DMS 273 (cell line): ENCODE measurements around the gene ETS2.
A peak's percentile ranks its signal among the peaks of the same experiment; 100 is the strongest.

Experiments used
- DNase-seq: peaks from one replicate; lab custom pipeline; 2025; ENCODE audit not compliant: unreplicated experiment; lab: John Stamatoyannopoulos, UW

Gene ETS2

DNA sequence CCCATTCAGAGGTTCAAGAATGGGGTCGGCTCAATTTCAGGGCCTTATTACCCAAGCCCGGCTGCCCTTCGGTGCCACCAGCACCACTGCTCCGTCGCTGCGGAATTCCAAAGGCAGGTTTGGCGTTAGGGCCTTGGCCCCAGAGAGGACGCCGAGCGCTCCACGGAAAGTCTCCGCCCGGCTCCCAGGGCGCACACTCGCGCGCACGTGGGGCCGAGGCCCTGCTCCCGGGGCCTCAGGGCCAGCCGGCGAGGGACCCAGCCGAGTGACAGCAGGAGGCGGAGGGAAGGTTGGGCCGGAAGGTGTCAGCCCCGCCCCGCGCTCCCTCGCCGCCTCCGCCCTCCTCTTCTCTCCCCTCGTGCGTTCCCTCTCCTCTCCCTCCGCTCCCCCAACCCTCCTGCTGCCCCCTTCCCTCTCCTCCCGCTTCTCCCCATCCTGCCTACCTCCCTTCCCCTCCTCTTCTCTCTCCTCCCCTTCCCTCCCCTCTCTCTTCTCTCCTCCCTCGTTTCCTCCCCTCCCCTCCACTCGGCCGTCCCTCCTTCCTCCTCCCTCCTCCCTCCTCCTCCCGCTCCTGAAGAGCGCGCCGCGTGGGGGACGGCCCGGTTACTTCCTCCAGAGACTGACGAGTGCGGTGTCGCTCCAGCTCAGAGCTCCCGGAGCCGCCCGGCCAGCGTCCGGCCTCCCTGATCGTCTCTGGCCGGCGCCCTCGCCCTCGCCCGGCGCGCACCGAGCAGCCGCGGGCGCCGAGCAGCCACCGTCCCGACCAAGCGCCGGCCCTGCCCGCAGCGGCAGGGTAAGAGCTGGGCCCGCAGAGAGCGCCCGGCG, at the start of gene ETS2:
Gene ETS2 (plus strand): TSS at position 602 of the 825 bp plus-strand sequence. CDS start 4,106 bp downstream, outside the sequence.
- peak; percentile 98 for DNase-seq

DNA sequence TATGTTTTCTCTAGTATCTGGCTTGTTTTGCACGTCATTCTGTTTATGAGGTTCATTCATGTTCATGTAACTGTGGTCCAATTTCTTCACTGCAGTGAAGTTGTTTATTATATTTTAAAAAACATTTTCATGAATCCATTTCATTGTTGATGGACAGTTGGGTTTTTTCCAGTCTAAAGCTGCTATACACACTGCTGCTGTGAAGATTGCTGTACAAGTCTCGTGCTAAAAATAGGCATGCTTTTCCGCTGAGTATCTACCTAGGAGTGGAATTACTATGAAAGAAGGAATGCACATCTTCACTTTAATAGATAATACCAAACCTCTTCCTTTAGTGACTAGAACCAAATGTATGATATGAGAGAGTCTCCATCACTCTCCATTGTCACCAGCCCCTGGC, 49.0 kb upstream of the ETS2 start:
- no peak for DNase-seq

DNA sequence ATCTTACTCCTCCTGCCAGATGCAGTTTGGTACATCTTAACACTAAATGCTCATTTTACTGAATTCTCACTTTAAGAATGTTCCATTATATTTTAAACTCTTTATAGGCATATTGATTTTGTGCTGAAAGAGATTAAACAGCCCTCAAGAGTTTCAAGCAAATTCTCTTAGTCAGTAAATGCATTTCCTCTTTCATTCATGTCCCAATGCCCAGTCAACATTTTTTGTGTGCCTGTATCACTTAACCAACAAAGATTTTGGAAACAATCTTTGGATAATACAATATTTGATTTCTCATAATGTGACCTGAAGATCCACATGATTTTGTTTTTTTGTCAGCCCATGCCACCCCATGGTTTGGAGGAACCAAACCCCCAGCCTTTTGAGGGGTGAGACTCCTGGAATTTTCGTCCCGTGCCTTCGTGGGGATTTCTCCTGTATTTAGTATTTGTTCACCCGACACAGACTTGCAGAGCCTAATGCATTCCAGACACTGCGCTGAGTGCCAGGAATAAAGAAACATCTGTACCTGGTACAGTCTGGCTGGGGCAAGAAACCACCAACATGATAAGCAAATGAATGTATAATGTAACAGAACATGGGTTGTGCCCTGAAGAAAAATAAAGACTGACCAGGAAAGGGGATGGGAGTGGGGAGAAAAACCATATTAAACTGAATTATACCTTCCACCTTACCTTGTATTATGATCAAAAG, 47.1 kb upstream of the ETS2 start:
- DNase-seq: no peak

DNA sequence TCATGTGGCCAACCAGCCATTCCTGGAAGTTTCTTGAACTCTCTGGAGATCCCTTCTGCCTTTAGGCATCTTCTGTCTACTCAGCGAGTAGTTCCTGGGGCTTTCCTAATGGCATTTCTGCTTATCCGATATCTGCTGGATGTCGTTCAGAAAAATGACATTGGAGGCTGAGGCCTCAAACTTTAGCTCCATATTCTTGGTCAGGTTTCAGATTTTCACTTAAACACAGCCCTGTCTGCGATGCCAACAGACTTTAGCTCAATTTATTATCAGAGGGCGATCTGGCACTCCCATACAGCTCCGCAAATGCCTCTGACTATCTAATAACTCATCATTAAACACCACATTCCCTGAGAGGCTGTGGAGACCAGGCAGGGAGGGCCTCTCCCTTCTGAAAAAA, 46.3 kb upstream of the ETS2 start:
- no peak for DNase-seq

DNA sequence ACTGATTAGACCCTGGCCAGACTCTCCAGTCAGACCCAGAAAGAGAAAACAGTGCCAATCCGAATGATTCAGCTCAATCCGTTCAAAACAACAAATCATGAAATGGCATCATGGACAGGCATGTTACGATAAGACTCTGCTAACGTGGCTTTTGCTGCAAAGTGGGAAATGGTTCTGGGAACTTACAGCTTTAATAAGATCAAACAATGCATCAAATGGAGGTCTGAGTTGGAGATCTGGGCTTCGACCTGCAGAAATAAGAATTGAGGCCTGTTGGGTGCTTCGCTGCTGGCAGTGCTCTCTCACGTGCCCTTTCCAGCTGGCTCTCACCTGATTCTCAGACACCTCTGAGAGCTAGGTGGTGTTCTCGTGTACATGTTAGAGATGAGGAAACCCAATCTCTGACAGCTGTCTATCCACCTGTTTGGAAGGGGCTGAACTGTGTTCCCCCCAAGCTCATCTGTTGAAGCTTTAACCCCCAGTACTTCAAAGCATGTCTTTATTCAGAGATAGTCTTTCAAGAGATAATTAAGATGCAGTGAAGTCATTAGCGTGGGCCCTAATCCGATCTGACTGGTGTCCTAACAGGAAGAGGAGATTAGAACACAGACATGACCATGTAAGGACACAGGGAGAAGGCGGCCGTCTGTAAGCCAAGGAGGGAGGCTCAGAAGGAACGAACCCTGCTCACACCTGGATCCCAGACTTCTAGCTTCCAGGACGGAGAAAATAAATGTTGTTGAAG, 45.5 kb upstream of the ETS2 start:
- DNase-seq: no peak

DNA sequence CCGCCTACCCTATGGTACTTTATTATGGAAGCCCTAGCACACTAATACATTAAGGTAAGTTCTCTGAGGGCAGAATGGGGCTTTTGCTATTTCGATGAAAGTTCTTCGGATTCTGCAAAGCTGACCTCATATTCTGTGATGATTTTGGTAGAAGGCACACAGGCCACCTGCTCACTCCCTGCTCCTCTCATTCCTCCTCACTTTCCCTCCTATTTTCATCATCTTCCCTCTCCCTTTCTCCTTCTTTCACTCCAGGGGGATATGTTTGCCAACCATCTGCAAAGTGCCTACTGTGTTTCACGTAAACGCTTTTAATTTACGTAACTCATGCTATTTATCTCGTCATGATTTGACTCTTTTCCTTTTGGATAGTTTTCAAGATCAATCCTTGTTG, 45.0 kb upstream of the ETS2 start:
- DNase-seq: no peak

DNA sequence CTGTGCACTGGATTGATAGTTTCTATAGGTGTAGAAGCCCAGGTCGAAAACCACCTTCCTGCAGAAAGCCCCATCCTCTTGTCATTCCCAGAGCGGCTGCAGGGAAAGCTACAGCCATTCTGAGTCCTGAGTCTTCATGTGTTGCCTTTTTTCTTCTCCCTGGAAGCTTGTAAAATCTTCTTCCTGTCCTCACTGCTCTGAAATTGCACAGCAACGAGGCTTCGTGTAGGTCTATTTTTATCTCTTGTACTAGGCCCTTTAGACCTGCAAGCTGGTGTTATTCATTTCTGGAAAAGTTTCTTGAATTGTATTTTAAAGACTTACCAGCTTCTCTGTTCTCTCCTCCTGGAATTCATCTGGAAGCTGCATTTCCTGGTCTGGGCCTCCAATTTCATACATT, 44.2 kb upstream of the ETS2 start:
- DNase-seq: no peak

DNA sequence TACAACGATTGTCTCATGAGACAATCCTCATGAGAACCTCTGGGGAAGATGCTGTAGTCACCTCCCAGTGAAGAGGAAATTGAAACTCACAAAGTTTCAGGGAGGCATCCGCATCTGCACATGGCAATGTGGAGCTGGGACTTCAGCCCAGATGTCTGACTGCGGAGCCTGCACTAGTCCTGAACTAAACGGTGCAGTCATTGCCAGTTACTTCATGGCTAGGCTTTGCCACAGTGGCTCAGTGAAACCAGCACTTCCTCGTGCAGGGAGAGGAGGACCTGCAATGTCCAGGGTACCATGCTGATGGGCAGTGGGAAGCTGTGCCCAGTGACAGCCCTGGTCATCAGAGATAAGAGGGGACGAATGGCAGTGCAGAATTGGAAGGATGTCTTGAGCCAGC, 40.7 kb upstream of the ETS2 start:
- no peak for DNase-seq

DNA sequence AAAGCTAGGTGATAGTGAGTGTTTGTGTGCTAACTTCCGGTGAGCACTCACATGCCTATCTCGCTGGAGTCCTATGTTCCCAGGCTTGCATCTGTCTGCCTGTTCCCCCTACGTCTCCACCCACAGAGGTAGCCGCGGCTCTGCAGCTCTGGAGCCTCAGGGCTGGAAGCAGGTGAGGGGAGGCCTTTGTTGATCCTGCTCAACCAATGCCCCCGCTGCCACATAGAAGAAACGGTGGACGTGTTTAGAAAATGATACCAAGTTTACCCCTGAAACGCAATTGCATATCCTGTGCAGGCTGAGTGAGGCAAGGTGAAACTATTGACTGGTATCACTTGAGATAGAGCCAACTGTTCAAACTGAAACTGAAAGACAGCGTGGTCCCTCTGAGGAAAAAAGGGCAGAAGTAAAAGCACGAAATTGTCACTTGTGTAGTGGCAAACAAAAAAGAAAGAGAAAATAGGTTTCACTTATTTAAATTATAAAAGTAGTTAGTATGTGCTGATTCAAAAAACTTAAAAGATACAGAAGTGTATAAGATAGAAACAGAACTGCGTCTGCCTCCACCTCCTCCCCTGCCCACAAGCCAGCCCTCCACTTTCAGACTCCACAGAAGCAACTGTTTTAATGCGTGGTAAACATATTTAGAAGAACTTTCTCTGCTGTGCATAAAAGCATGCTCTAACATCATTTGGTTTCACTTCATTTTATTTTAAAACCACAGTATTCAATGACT, 38.6 kb upstream of the ETS2 start:
- DNase-seq: no peak

DNA sequence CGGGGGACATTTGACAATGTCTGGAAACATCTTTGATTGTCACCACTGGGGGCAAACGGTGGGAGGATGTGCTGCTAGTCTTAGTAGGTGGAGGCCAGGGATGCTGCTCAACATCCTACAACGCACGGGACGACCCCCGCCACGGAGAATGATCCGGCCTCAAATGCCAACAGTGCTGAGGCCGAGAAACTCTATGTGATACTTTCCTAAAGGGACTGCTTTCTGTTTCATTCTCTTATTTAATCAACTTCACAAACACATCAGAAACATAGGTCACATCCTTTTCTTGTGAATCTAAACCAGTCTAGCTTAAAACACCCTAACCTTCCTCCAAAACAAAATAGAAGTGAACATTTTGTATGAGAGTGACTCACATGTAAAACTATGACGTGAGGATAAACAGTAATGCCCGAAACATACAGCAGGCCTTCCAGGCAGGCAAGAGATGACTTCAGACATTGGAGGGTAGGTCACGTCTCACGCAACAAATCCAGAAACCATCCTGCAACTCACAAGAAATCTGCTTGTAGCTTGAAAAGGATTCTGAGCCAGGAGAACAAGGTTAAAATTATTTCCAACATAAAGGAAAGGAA, 37.2 kb upstream of the ETS2 start:
- no peak for DNase-seq

DNA sequence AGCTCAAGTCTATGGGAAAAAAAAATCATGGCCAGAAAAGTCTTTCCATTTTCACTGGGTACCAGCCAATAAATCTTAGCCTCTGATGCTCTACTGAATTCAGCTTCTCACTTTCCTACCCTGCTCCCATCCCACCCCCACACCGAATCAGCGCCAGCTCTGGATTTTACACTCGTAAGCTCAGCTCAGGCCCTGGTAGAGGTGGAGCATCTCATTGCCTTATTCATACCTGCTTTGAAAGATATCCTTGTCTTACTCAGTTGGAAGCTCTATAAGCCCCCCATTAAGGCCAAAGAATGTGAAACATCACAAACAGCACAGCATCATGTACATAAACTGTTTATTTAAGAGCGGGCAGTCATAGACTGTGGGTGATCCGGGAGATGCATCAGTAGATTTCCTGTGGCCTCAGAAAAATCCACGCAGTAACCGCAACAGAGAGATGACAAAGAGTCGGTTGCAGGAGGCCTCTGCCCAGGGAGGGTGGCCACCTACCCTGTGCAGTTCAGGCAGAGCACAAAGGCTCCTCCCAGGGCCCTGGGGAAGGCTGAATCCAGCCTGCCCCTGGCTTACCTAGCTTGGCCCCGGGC, 36.4 kb upstream of the ETS2 start:
- DNase-seq: no peak

DNA sequence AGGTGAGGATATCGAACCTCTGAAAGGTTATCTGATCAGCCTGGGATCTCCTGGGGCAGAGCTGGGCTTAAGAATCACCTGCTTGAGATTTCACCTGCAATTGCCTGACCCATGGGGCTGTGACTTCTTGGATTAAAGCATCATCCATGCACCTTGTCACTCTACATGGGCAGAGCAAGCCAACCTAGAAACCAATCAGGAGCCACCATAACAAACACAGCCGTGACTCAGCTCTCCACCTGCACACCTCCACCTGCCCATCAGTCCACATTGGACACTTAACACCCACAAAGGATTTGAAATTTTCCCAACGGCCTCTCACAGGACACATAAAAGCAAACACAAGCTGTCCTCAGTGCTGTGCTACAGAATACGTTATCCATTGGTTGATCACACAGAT, 35.1 kb upstream of the ETS2 start:
- no peak for DNase-seq

DNA sequence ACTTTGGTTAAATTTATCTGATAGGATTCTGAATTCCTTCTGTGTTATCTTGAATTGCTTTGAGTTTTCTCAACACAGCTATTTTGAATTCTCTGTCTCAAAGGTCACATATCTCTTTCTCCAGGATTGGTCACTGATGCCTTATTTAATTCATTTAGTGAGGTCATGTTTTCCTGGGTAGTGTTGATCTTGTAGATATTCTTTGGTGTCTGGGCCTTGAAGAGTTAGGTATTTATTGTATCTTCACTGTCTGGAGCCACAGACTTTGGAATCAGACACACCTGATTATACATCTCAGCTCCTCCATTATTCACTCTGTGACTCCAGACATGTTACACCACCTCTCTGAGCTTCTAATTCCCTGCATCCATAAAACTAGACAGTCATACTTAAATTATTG, 34.2 kb upstream of the ETS2 start:
- no peak for DNase-seq

DNA sequence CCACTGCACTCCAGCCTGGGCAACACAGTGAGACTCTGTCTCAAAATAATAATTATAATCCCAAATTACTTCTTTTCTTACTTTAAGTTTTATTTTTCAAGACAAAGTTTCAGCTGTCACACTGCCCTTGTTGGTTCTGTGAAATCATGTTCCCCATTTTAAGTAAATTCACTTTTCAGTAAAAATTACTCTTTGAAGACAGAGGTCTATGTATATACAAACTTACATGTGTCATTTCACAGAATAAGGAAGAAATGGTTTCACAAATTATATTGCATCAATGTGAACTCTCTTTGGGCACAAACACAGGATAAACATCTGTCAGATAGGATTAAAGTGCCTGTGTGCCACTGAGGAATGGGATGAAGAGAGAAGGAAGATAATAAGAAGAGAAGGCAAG, 33.1 kb upstream of the ETS2 start:
- DNase-seq: no peak

DNA sequence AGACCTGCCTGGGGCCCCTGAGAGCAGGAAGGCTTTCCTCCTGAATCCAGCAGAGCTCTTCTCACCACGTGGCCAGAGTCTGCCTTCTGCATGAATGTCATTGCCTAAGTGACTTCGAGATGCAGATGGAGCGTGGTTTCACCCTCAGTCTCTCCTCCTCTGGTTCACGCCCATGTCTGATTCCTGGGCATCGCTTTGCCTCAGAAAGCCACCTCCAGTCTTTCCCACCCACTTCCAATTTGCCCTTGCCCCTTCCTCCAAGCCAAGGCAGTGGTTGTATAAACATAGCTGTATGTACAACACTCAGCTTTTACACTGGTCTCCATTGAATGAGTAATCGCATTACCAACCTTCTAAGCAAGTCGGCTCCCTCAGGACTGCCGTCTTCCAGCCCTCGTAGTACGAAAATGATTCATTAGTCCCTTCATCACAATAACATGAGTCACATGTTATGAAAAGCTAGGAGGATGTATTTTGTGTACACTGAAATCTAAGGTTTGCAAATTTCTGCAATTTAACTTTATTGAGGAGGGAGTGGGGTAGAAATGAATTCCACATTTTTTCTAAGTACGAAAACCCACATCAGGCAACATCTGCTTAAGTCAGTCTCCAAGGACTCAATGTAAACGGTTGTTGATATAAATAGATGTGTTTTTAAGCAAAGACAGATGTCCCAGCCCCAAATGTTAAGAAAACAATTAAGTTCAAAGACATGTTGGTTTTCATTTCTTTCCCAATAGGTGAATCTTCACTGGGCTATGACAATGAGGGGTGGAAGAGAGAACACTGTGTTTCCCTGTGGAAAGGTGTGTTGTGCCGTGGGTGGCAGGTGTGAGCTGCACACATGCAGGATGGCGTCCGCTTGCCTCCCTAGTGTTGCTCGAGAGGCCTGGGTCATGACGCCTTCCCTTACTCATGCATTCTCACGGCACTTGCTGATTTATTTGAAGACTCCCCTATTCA, 32.3 kb upstream of the ETS2 start:
- no peak for DNase-seq

DNA sequence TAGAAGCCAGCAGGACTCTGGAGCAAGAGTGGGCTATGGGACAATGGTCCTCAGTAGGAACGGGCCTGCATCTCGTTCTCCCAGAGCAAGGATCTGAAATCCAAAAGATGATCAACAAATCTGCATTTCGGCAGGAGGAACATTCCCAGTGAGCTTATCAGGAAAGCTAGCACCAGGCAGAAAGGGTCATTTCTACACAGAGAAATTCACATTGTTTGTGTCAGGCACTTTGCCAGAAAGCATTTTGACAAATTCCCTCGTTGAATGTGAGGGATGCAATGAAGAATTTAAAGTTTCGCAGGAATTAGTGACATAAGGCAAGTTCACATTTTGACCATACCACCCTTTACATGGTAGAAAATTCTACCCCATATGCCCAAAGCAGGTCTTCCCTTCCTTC, 31.6 kb upstream of the ETS2 start:
- DNase-seq: no peak

DNA sequence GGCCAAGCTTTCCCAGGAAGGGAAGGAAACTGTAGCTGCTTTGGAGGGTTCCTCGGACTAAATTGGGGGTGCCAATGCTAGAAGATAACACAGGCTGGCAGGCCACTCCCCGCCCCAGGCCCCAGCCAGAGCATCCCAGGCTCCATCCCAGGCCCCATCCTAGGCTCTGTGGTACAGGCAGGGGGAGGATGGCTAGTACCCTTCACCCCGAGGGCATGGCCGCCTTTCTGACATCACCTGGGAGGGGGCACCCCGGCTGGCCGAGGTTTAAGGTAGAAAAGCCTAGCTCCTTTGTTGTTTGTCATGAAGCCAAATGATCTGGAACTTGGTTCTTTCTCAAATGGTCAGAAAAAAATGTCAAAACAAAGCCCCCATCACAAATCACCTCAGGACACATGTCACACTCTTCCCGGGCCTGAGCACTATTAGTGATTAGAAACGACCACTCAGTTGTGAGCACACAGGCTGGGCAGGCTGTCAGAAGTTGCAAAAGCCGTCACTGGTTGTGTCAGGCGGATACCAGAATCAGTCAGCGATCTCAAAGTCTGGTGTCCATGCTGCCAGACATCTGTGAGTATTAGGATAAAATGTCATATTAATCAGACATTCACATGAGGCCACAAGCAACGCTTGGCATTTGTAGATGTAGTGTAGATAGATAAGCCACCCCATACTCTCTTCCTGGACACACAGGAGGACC, 31.0 kb upstream of the ETS2 start:
- no peak for DNase-seq

DNA sequence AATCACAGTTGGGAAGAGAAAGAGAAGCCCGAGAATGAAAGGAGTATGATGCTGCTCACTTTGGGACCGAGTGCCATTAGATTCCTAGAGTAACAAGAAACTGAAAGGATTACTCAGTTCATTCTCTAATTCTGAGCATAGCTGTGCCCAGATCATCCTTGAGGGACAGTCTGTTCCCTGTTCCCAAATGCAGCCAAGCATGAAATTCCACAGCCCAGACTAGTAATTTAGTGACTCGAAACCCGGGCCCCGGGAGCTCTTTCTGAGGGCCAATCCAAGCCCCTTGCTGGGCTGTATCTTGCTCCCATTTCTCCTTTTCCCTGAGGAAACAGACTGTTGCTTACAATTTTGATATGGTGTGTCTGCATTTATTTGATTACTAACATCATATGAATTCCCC, 30.0 kb upstream of the ETS2 start:
- DNase-seq: no peak

DNA sequence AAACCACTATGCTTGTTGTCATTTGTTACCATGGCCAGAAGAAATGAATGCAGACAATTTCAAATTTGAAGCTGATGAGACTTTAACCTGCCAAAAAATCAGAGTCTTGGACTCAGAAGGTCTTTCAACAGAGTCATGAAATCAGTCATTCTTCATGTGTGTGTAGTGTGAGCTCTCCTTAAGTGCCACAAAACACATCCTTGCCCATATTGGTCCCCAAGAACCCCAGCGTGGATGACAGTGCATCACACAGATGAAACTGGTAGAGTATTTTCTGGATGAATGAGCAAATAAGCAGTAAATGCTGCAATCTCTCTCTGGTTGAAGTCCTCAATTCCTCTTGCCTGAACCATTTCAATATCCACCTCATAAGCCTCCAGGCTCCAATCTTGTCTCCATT, 28.7 kb upstream of the ETS2 start:
- no peak for DNase-seq
